ENCODE results near the gene ABCA7. TPM values are rescaled to one million over a fixed set of nuclear protein-coding genes. Genes with fewer than 3 reads are reported as not detected.

The ABCA7 gene
- total RNA-seq, 1 experiment from 2014 or later = 40.3 TPM

GRCh38 chr19:1088416-1089010 is 48.6 kb downstream of the ABCA7 start:
- no peaks in the 10 kb centered on the region for H3K27me3 Mint-ChIP-seq (ENCODE audit: low read depth)
- no peak overlapping the region for H3K27ac Mint-ChIP-seq
- no peak overlapping the region for H3K4me3 Mint-ChIP-seq
- H3K36me3 Mint-ChIP-seq = peaks cover 17% of the 10 kb centered on the region
- ChIA-PET POLR2A (interaction anchor here (0.6 kb wide), 1 partner anchor 47 kb away, joined by 3 read pairs; no protein-coding TSS in a partner anchor), CTCF (interaction anchor here (2.5 kb wide), 1 partner anchor 23 kb away, joined by 7 read pairs; no protein-coding TSS in a partner anchor)
- no peak for DNase-seq (ENCODE audit: low spot score)
- TF ChIP-seq GRHL2 (CRISPR knock-in tag; IDR thresholded peaks at IDR 0.05; ENCODE audit: insufficient replicate concordance, severe bottlenecking) = no peak
- TF ChIP-seq, protein P1, sequence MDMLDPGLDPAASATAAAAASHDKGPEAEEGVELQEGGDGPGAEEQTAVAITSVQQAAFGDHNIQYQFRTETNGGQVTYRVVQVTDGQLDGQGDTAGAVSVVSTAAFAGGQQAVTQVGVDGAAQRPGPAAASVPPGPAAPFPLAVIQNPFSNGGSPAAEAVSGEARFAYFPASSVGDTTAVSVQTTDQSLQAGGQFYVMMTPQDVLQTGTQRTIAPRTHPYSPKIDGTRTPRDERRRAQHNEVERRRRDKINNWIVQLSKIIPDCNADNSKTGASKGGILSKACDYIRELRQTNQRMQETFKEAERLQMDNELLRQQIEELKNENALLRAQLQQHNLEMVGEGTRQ (CRISPR knock-in tag; IDR thresholded peaks at IDR 0.05) = no peak
- no peak for TF ChIP-seq ZBTB21 (CRISPR knock-in tag; IDR thresholded peaks at IDR 0.05; ENCODE audit: borderline replicate concordance)
- TF ChIP-seq ARID4B (CRISPR knock-in tag; IDR thresholded peaks at IDR 0.05; ENCODE audit: borderline replicate concordance) = no peak
- no peak for ATAC-seq
- H3K4me1 Mint-ChIP-seq = no peaks in the 10 kb centered on the region
- H3K9me3 Mint-ChIP-seq = no peaks in the 10 kb centered on the region

- Mint-ChIP-seq H3K4me3 (no peak overlapping the region), H3K4me1 (0 out of 2 replicates have a peak, but pooled peaks cover 5% of the 10 kb centered on the region), H3K36me3 (peaks cover 17% of the 10 kb centered on the region), H3K27ac (no peak overlapping the region), H3K9me3 (no peaks in the 10 kb centered on the region), H3K27me3 (ENCODE audit: low read depth) (no peaks in the 10 kb centered on the region)
- DNase-seq (ENCODE audit: low spot score) (no peak), ATAC-seq (no peak)
- TF ChIP-seq ELF4 (CRISPR knock-in tag; IDR thresholded peaks at IDR 0.05; ENCODE audit: low read depth) (no peak), OVOL2 (CRISPR knock-in tag; IDR thresholded peaks at IDR 0.05; ENCODE audit: borderline replicate concordance) (no peak), TP53 (CRISPR knock-in tag; IDR thresholded peaks at IDR 0.05) (no peak), RELA (CRISPR knock-in tag; IDR thresholded peaks at IDR 0.05; ENCODE audit: borderline replicate concordance) (no peak), SP1 (CRISPR knock-in tag; conservative IDR thresholded peaks at IDR 0.05) (no peak), FOXP1 (CRISPR knock-in tag; IDR thresholded peaks at IDR 0.05; ENCODE audit: borderline replicate concordance) (no peak), PRDM15 (CRISPR knock-in tag; IDR thresholded peaks at IDR 0.05) (no peak), ETV6 (CRISPR knock-in tag; IDR thresholded peaks at IDR 0.05) (no peak), ZBTB21 (CRISPR knock-in tag; IDR thresholded peaks at IDR 0.05; ENCODE audit: borderline replicate concordance) (no peak), HMGA2 (CRISPR knock-in tag; IDR thresholded peaks at IDR 0.05) (no peak), ZNF138 (CRISPR knock-in tag; conservative IDR thresholded peaks at IDR 0.05) (no peak)
- TF ChIP-seq, protein P2, sequence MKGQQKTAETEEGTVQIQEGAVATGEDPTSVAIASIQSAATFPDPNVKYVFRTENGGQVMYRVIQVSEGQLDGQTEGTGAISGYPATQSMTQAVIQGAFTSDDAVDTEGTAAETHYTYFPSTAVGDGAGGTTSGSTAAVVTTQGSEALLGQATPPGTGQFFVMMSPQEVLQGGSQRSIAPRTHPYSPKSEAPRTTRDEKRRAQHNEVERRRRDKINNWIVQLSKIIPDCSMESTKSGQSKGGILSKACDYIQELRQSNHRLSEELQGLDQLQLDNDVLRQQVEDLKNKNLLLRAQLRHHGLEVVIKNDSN (CRISPR knock-in tag; IDR thresholded peaks at IDR 0.05) = no peak
- TF ChIP-seq, protein P3, sequence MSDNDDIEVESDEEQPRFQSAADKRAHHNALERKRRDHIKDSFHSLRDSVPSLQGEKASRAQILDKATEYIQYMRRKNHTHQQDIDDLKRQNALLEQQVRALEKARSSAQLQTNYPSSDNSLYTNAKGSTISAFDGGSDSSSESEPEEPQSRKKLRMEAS (CRISPR knock-in tag; IDR thresholded peaks at IDR 0.05) = no peak
- CTCF ChIA-PET = interaction anchor here (2.5 kb wide), 1 partner anchor 24 kb away, joined by 7 read pairs; no protein-coding TSS in a partner anchor
- POLR2A ChIA-PET = interaction anchor here (0.6 kb wide), 1 partner anchor 48 kb away, joined by 3 read pairs; no protein-coding TSS in a partner anchor
Observed at GRCh38 chr19:1089126-1089771, 49.3 kb downstream of the ABCA7 start.
